Brain microvascular endothelial cell (primary cell): ENCODE measurements around the gene NLN.

ENCODE experiments used
- DNase-seq: peaks from one replicate; pipeline ENCODE4 v3.0.0-alpha.2; 2020
- H3K27ac ChIP-seq: fragments of 250-450 bp; sonication (Bioruptor Pico); 2 replicates; pipeline ENCODE4 v1.5.1; 2020; ENCODE audit warnings: mild to moderate bottlenecking, moderate library complexity
- H3K27me3 ChIP-seq: fragments of 250-450 bp; sonication (Bioruptor Pico); replicated peaks from 2 replicates; pipeline ENCODE4 v1.5.1; 2020; ENCODE audit warnings: mild to moderate bottlenecking
- H3K36me3 ChIP-seq: fragments of 250-450 bp; sonication (Bioruptor Pico); replicated peaks from 2 replicates; pipeline ENCODE4 v1.5.1; 2020; ENCODE audit warnings: mild to moderate bottlenecking
- H3K4me3 ChIP-seq: 2 replicates; pipeline ENCODE4 v1.5.1; 2011; ENCODE audit warnings: low read depth, mild to moderate bottlenecking, control low read depth, low read length, moderate library complexity
- in situ Hi-C: cut with HindIII; loops from 2 replicates; pipeline ENCODE4 v1.10.0; 2017; ENCODE audit warnings: low sequenced_read_pairs, low pct_ligation_motif_present
- TF ChIP-seq, protein P1 (sequence below): IDR thresholded peaks from 2 replicates; pipeline ENCODE4 v1.5.1; 2011; ENCODE audit warnings: low read depth, mild to moderate bottlenecking, moderate library complexity, low read length, control low read depth, inconsistent platforms; ENCODE audit errors: missing control alignments

The NLN gene

DNA sequence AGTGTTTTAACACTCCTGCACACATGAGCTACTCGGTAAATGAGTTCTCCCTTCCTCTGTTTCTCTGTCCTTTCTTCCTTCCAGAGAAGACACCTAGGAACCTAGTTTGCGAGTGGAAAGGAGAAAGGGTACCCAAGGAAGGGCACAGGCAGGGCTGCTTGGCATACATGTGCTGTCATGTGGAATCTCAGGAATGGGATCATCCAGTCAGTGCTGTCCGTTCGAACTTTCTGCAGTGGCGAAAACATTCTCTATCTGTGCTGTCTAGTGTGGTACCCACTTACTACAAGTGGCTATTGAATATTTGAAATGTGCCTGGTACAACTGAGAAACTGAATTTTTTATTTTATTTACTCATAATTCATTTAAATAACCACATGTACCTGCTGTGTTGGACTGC, 28.0 kb downstream of the NLN start:
- in situ Hi-C loops, result no loop called here
- Histone ChIP-seq H3K36me3 (no peaks in the 10 kb centered on the region), H3K27me3 (no peaks in the 10 kb centered on the region), H3K4me3 (no peak overlapping the region), H3K27ac (no peak overlapping the region)
- no peak for DNase-seq
- TF ChIP-seq, protein P1, sequence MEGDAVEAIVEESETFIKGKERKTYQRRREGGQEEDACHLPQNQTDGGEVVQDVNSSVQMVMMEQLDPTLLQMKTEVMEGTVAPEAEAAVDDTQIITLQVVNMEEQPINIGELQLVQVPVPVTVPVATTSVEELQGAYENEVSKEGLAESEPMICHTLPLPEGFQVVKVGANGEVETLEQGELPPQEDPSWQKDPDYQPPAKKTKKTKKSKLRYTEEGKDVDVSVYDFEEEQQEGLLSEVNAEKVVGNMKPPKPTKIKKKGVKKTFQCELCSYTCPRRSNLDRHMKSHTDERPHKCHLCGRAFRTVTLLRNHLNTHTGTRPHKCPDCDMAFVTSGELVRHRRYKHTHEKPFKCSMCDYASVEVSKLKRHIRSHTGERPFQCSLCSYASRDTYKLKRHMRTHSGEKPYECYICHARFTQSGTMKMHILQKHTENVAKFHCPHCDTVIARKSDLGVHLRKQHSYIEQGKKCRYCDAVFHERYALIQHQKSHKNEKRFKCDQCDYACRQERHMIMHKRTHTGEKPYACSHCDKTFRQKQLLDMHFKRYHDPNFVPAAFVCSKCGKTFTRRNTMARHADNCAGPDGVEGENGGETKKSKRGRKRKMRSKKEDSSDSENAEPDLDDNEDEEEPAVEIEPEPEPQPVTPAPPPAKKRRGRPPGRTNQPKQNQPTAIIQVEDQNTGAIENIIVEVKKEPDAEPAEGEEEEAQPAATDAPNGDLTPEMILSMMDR, result no peak

DNA sequence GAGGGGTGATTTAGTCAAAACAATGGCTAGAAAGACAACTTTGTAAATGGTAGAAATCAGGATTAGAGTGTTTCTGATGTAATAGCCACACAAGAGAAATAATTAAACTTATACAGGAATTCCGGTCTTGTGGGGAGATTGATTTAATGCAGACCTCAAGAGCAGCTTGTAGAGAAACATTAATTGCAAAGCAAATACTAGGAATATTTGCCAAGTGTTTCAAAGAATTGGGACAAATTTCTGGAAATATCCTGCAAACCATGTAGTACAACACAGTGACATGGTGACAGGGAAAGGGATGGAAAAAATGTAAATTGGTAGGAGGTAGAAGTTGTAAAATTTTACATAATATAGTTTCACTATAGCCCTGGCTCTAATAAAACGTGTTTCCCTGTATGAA, 28.9 kb downstream of the NLN start:
- H3K27me3 ChIP-seq, result no peaks in the 10 kb centered on the region
- no peak overlapping the region for H3K27ac ChIP-seq
- TF ChIP-seq, protein P1, result no peak
- no peak overlapping the region for H3K4me3 ChIP-seq
- in situ Hi-C loops, result no loop called here
- H3K36me3 ChIP-seq, result no peaks in the 10 kb centered on the region
- no peak for DNase-seq

DNA sequence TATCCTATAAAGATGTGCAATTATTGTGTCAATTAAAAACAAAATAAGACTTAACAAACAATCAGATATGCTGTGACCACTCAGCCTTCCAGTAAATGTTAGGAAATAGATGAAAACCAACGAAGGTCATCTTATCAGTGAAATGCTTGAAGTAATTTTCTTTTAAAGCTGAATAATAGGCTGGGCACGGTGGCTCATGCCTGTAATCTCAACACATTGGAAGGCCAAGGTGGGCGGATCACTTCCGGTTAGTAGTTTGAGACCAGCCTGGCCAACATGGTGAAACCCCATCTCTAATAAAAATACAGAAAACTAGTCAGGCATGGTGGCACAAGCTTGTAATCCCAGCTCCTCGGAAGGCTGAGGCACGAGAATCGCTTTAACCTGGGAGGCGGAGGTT, 31.2 kb downstream of the NLN start:
- in situ Hi-C loops, result no loop called here
- H3K27me3 ChIP-seq, result no peaks in the 10 kb centered on the region
- H3K36me3 ChIP-seq, result no peaks in the 10 kb centered on the region
- TF ChIP-seq, protein P1, result no peak
- H3K27ac ChIP-seq, result no peak overlapping the region
- no peak overlapping the region for H3K4me3 ChIP-seq
- no peak for DNase-seq

DNA sequence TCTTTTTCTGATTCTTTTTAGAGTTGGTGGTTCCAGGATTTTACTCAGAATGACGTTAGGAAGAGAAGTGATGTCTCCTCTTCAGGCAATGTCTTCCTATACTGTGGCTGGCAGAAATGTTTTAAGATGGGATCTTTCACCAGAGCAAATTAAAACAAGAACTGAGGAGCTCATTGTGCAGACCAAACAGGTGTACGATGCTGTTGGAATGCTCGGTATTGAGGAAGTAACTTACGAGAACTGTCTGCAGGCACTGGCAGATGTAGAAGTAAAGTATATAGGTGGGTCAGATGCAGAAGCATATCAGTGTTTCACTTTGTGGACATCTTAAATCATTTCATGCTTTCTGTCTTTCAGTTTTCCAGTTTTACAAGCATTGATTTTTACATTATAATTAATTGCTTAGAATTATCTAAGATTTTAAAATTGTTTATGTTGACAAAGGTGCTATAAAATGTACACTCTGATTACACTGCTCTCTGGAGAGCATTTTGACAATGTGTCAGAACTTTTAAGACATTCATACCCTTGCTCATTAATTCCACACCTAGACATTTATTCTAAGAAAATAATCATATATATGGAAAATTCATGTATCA, 36.6 kb downstream of the NLN start:
- Histone ChIP-seq H3K4me3 (no peak overlapping the region), H3K36me3 (peaks cover 3% of the 10 kb centered on the region), H3K27ac (no peak overlapping the region), H3K27me3 (no peaks in the 10 kb centered on the region)
- TF ChIP-seq, protein P1, result no peak
- in situ Hi-C loops, result no loop called here
- DNase-seq, result no peak

DNA sequence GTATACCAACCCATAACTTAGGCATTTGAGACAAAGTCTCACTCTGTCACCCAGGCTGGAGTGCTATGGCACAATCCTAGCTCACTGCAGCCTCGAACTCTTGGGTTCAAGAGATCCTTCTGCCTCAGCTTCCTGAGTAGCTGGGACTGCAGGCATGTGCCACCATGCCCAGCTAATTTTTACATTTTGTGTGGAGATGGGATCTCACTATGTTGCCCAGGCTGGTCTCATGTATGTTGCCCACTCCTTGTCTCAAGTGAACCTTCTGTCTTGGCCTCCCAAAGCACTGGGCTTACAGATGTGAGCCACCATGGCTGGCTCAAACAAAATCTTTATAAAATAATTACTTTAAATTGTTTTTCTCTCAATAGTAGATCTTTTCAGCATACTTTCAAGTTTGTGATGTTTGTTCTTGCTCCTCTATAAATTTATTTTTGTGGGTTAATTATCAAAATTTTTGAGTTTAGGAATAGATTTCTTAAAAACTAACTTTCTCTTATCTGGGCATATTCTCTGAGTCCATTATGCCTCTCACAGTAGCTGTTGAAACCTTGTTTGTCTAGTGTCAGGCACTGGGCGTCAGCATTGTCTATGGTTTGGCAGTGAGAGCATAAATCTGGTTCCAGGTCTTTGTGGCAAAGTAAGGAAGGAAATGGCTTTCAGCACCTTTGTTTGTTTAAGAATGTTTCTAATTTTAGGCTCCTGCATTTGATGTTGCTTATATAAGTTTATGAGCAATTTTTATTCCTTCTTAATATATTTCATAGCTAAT, 38.7 kb downstream of the NLN start:
- Histone ChIP-seq H3K27ac (no peak overlapping the region), H3K36me3 (peaks cover 3% of the 10 kb centered on the region), H3K4me3 (no peak overlapping the region), H3K27me3 (no peaks in the 10 kb centered on the region)
- TF ChIP-seq, protein P1, result peak; percentile 57
- peak; percentile 37 for DNase-seq
- in situ Hi-C loops, result no loop called here
